HepG2 (cell line): Measurements from ENCODE around the gene ALDOA. TPM values are rescaled to one million over a fixed set of nuclear protein-coding genes. Genes with fewer than 3 reads are reported as not detected.

ENCODE experiments used
- AGO1 ChIP-seq: fragments of 200-400 bp; formaldehyde crosslinking; IDR thresholded peaks from 2 replicates; pipeline ENCODE4 v1.6.1; 2017; ENCODE audit warnings: mild to moderate bottlenecking, low read depth, low read length, moderate library complexity; ENCODE audit not compliant: poor library complexity, severe bottlenecking
- CAMTA2 ChIP-seq: sonication (generic); formaldehyde crosslinking; IDR thresholded peaks from 2 replicates; pipeline ENCODE4 v1.4.0; 2020; ENCODE audit warnings: mild to moderate bottlenecking, missing genetic modification reagents, borderline replicate concordance
- CCAR2 ChIP-seq: fragments of 200-400 bp; formaldehyde crosslinking; optimal IDR thresholded peaks from 2 replicates; pipeline ENCODE3; 2018; ENCODE audit warnings: low read depth, mild to moderate bottlenecking, low read length, moderate library complexity
- DNMT1 ChIP-seq: sonication (generic); formaldehyde crosslinking; IDR thresholded peaks from 2 replicates; pipeline ENCODE4 v1.5.1; 2020; ENCODE audit warnings: mild to moderate bottlenecking, missing genetic modification reagents
- HDAC2 ChIP-seq: sonication (generic); formaldehyde crosslinking; IDR thresholded peaks from 2 replicates; pipeline ENCODE4 v1.4.0; 2020; ENCODE audit warnings: missing genetic modification reagents
- HOXD1 ChIP-seq: sonication (generic); formaldehyde crosslinking; IDR thresholded peaks from 2 replicates; pipeline ENCODE4 v1.5.0; 2020; ENCODE audit warnings: missing genetic modification reagents
- JUND ChIP-seq: sonication (generic); formaldehyde crosslinking; IDR thresholded peaks from 2 replicates; pipeline ENCODE4 v1.8.0; 2022; ENCODE audit warnings: mild to moderate bottlenecking, missing genetic modification reagents
- PITX1 ChIP-seq: sonication (generic); formaldehyde crosslinking; IDR thresholded peaks from 2 replicates; pipeline ENCODE4 v1.5.1; 2020; ENCODE audit warnings: mild to moderate bottlenecking, missing genetic modification reagents
- POLR2AphosphoS5 ChIP-seq: IDR thresholded peaks from 2 replicates; pipeline ENCODE4 v1.6.1; 2012; ENCODE audit warnings: low read depth, low read length
- RCOR2 ChIP-seq: IDR thresholded peaks from 2 replicates; pipeline ENCODE4 v1.6.1; 2016; ENCODE audit warnings: missing biosample characterization, missing genetic modification reagents
- REXO4 ChIP-seq: sonication (generic); formaldehyde crosslinking; IDR thresholded peaks from 2 replicates; pipeline ENCODE4 v1.8.0; 2022; ENCODE audit warnings: missing genetic modification reagents, mild to moderate bottlenecking, borderline replicate concordance
- SNAPC2 ChIP-seq: sonication (generic); formaldehyde crosslinking; IDR thresholded peaks from 2 replicates; pipeline ENCODE4 v1.8.1; 2022; ENCODE audit warnings: mild to moderate bottlenecking, missing genetic modification reagents
- ZKSCAN5 ChIP-seq: sonication (generic); formaldehyde crosslinking; IDR thresholded peaks from 2 replicates; pipeline ENCODE4 v1.5.1; 2020; ENCODE audit warnings: mild to moderate bottlenecking, missing genetic modification reagents
- ZMYM3 ChIP-seq: sonication (generic); formaldehyde crosslinking; IDR thresholded peaks from 2 replicates; pipeline ENCODE4 v1.5.1; 2020; ENCODE audit warnings: mild to moderate bottlenecking, missing genetic modification reagents
- ZNF431 ChIP-seq: sonication (generic); formaldehyde crosslinking; IDR thresholded peaks from 2 replicates; pipeline ENCODE4 v1.9.0; 2022; ENCODE audit warnings: missing genetic modification reagents, low read depth, mild to moderate bottlenecking, borderline replicate concordance
- ZNF563 ChIP-seq: sonication (generic); formaldehyde crosslinking; IDR thresholded peaks from 2 replicates; pipeline ENCODE4 v1.8.0; 2022; ENCODE audit warnings: mild to moderate bottlenecking, moderate library complexity, missing genetic modification reagents
- ZNF615 ChIP-seq: sonication (generic); formaldehyde crosslinking; IDR thresholded peaks from 2 replicates; pipeline ENCODE4 v1.5.0; 2020; ENCODE audit warnings: mild to moderate bottlenecking, missing genetic modification reagents, borderline replicate concordance
- ZNF768 ChIP-seq: sonication (generic); formaldehyde crosslinking; IDR thresholded peaks from 2 replicates; pipeline ENCODE4 v1.4.0; 2020; ENCODE audit warnings: missing genetic modification reagents
- ZNF788 ChIP-seq: sonication (generic); formaldehyde crosslinking; IDR thresholded peaks from 2 replicates; pipeline ENCODE4 v1.5.0; 2020; ENCODE audit warnings: mild to moderate bottlenecking, missing genetic modification reagents, borderline replicate concordance
- ZSCAN29 ChIP-seq: sonication (generic); formaldehyde crosslinking; conservative IDR thresholded peaks from 2 replicates; pipeline ENCODE4 v1.4.0; 2020; ENCODE audit warnings: mild to moderate bottlenecking, missing genetic modification reagents
- polyA plus RNA-seq, 8 experiments: library from polyadenylated mRNA; depleted of rRNA in 3 of 8; stranded (reverse) in 7 of 8; unstranded in 1 of 8; fragments of >200 nt; fragmentation: Illumina TruSeq in 4 of 8; extraction: Trizol in 4 of 8; gene quantifications; 2 replicates each; pipeline versions ENCODE4 v1.2.1 to v1.2.3, GENCODE V29; 2011 to 2016; ENCODE audit warnings: low read depth in 4 of 8, missing spikeins in 1 of 8, mixed read lengths in 1 of 8; ENCODE audit not compliant: insufficient read depth in 1 of 8
- total RNA-seq, 5 experiments: library from RNA; depleted of rRNA; stranded (reverse); fragments of >200 nt; fragmentation: Illumina TruSeq; extraction: Trizol; gene quantifications; 2 replicates each; pipeline ENCODE4 v1.2.3, GENCODE V29; 2016; ENCODE audit warnings: low read depth in 1 of 5
- TF ChIP-seq, protein P1 (sequence below): sonication (generic); formaldehyde crosslinking; IDR thresholded peaks from 2 replicates; pipeline ENCODE4 v1.4.0; 2020; ENCODE audit warnings: missing genetic modification reagents; ENCODE audit errors: not compliant biosample characterization

The ALDOA gene
- total and polyA plus RNA-seq, 2 of the 13 experiments (the other 11 are each of a cell fraction or from before 2014, with no cell fraction given) = 925 to 1,884 TPM

- TF ChIP-seq, protein P1, sequence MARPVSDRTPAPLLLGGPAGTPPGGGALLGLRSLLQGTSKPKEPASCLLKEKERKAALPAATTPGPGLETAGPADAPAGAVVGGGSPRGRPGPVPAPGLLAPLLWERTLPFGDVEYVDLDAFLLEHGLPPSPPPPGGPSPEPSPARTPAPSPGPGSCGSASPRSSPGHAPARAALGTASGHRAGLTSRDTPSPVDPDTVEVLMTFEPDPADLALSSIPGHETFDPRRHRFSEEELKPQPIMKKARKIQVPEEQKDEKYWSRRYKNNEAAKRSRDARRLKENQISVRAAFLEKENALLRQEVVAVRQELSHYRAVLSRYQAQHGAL (CRISPR knock-in tag) = no peak
- TF ChIP-seq HDAC2 (no peak), ZNF563 (CRISPR knock-in tag) (no peak), REXO4 (CRISPR knock-in tag) (no peak), DNMT1 (CRISPR knock-in tag) (no peak), HOXD1 (CRISPR knock-in tag) (no peak), PITX1 (CRISPR knock-in tag) (no peak), JUND (CRISPR knock-in tag) (no peak), ZSCAN29 (CRISPR knock-in tag) (no peak), ZNF788 (no peak), POLR2AphosphoS5 (no peak), ZKSCAN5 (no peak), CAMTA2 (CRISPR knock-in tag) (no peak), ZNF431 (no peak), AGO1 (no peak), CCAR2 (no peak), RCOR2 (CRISPR knock-in tag) (peak; percentile 31; the same call in 1 of the 2 replicates), ZNF768 (peak; percentile 99), ZMYM3 (CRISPR knock-in tag) (peak; percentile 86), SNAPC2 (no peak), ZNF615 (CRISPR knock-in tag) (0 out of 2 replicates have a peak, but pooled peaks have one; percentile 29)
Observed at GRCh38 chr16:30046588-30046987, 19.0 kb upstream of the ALDOA start (continued).
